22Rv1 (cell line): ENCODE results near the gene ANKS1A.

Experiments used
- CTCF ChIP-seq: fragments of 450-650 bp; IDR thresholded peaks from 2 replicates; pipeline ENCODE4 v1.5.1; 2017; ENCODE audit warnings: mild to moderate bottlenecking
- ZFX ChIP-seq: fragments of 450-650 bp; IDR thresholded peaks from 2 replicates; pipeline ENCODE4 v1.6.1; 2017; ENCODE audit warnings: antibody characterized with exemption, borderline replicate concordance

GRCh38 chr6:35093118-35093445 is 204.0 kb downstream of the ANKS1A start:
- TF ChIP-seq CTCF, result no peak
- no peak for TF ChIP-seq ZFX
